GM21825 (cell line): ENCODE measurements around the gene ESR1.
"Not testable (repeated sequence)": the region's sequence is repeated elsewhere in the genome, so short reads cannot be mapped to it uniquely, and the experiment has no call there.

ENCODE experiments used
- ATAC-seq: cut with Tn5 transposase; IDR thresholded peaks from one replicate; pipeline ENCODE4 v1.9.1; 2021; ENCODE audit warnings: mild to moderate bottlenecking, moderate library complexity; ENCODE audit not compliant: unreplicated experiment

Gene ESR1

DNA sequence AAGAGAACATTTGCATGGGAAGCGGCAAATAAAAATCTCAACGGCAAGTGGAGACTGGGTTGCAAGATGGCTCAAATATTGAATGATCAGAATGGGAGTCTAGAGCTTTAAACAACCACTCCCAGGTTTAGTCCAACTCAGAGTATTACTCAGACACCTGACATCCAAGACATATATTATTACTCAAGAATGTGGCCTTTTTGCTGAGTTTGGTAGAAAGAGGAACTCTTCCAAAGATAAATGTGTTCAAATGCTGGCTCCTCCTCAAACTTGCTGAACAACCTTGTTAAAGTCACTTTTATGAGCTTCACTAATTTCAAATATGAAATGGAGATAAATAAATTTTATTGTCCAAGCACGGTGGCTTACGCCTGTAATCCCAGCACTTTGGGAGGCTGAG is 77.8 kb downstream of the ESR1 start:
- no peak for ATAC-seq

- ATAC-seq = no peak
Measured at GRCh38 chr6:151891524-151891923, 84.0 kb downstream of the ESR1 start.

DNA sequence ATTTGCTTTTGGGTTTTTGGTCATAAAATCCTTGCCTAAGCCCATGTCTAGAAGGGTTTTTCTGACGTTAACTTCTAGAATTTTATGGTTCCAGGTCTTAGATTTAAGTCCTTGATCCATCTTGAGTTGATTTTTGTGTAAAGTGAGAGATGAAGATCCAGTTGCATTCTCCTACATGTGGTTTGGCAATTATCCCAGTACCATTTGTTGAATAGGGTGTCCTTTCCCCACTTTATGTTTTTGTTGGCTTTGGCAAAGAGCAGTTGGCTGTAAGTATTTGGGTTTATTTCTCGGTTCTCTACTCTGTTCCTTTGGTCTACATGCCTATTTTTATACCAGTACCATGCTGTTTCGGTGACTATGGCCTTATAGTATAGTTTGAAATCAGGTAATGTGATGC is 86.9 kb downstream of the ESR1 start:
- ATAC-seq = not testable (repeated sequence)

DNA sequence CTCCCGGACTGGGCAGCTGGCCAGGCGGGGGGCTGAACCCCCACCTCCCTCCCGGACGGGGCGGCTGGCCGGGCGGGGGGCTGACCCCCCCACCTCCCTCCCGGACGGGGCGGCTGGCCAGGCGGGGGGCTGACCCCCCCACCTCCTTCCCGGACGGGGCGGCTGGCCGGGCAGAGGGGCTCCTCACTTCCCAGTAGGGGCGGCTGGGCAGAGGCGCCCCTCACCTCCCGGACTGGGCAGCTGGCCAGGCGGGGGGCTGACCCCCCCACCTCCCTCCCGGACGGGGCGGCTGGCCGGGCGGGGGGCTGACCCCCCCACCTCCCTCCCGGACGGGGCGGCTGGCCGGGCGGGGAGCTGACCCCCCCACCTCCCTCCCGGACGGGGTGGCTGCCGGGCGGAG is 91.7 kb downstream of the ESR1 start:
- not testable (repeated sequence) for ATAC-seq

GRCh38 chr6:151899796-151900195 is 92.3 kb downstream of the ESR1 start:
- not testable (repeated sequence) for ATAC-seq

DNA sequence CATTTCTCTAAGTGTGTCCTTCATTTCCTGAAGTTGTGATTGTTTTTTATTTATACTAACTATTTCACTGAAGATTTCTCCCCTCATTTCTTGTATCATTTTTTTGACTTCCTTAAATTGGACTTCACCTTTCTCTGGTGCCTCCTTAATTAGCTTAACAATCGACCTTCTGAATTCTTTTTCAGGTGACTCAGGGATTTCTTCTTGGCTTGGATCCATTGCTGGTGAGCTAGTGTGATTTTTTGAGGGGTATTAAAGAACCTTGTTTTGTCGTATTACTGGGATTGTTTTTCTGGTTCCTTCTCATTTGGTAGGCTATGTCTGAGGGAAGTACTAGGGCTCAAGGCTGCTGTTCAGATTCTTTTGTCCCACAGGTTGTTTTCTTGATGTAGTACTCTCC is 92.8 kb downstream of the ESR1 start:
- ATAC-seq = no peak

GRCh38 chr6:151901009-151901411 is 93.5 kb downstream of the ESR1 start:
- no peak for ATAC-seq

- ATAC-seq = no peak
Measured at GRCh38 chr6:151904631-151905030, 97.1 kb downstream of the ESR1 start.

DNA sequence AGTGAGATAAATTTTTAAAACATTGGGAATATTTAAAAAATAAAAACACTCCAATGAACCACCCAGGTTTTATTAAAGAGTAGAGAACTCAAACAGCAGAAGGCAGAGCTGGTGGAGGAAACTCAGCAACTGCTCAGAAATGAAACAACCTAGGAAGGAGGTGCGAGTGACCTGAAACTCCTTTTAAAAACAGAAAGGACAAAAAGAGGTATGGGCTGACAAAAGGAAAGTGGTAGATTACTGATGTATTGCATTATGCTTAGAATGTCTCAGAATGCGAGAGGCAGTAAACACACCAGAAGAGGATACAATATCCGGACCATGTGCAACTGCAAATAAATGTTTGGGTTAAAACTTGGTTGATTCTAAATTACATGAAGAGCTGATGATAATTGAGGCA is 97.6 kb downstream of the ESR1 start:
- no peak for ATAC-seq

DNA sequence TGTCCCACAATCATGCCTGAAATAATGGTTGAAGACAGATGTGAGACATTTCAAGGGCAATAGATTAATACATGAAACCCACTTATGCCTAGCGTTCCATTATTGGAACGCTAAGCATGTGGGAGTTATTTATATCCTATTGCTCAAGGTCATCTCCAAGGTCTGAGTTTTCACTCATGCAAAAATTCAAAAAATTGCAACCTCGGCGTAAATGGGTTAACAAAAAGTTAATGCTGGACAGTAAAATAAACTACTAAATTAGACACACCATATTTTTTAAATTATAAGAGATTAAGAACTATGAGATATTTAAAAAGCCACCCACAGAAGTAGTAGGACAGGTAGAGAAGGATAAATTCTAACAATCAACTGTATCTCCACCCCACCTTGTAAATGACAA is 98.4 kb downstream of the ESR1 start:
- ATAC-seq = no peak

GRCh38 chr6:151911401-151911800 is 103.9 kb downstream of the ESR1 start:
- no peak for ATAC-seq

- ATAC-seq = no peak
Measured at GRCh38 chr6:151914484-151914883, 107.0 kb downstream of the ESR1 start.

- ATAC-seq = no peak
Measured at GRCh38 chr6:151916075-151916474, 108.6 kb downstream of the ESR1 start.

- no peak for ATAC-seq
Measured at GRCh38 chr6:151916680-151917164, 109.2 kb downstream of the ESR1 start.

- ATAC-seq = no peak
Measured at GRCh38 chr6:151917531-151918329, 110.2 kb downstream of the ESR1 start.

DNA sequence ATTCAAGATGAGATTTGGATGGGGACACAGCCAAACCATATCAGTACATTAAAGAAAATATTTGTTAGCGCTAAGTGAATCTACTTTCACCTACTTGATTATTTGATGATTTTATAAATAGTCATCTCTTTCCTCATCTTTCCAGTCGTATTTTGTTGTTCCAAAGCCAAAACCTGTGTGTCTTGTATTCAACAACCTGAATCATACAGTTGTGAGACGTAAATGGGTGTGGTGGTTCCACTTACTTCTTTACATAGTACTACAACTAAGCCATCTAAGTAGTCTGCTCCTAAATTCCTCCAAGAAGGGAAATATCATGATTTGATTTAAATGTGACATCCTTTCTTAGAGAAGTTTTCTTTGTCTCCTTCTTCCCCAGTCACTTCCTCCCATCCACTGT is 132.8 kb downstream of the ESR1 start:
- no peak for ATAC-seq

DNA sequence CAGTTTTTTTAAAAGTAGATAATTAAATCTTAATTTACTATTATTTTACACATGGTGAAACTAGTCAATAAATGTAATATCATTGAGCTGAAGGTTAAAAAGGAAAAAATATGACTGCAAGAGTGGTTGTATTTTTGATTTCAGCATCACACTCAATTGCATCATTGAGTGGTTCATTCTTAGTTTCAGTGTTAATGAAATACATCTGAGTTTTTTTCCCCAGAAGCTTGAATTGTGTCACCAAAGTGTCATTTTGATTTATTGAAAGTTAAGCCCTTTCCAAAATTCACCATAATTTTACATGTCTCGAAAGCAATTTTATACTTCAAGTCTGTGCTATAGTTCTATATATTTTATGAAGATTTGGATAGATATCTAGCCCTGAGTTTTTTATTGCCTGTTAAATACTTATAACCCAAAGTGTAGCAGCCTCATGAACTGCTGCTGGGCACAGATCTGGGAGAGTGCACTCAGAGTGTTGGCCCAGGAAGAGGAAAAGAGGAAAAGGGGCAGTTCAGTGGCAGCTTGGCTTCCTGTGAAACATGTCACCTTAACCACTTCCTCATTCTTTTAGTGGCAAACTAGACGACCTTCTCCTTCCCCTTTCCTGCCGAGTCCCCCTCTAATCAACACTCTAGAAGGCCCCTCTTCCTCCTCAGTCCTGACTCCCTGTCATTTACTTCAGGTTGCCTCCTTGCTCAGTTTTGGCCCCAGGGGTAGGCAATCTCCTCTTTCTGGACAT is 140.7 kb downstream of the ESR1 start:
- ATAC-seq = no peak

- no peak for ATAC-seq
Measured at GRCh38 chr6:151958332-151958731, 150.8 kb downstream of the ESR1 start.

GRCh38 chr6:151959086-151959485 is 151.6 kb downstream of the ESR1 start:
- ATAC-seq = no peak

GRCh38 chr6:151961809-151962208 is 154.3 kb downstream of the ESR1 start:
- no peak for ATAC-seq

GRCh38 chr6:151962246-151962846 is 154.9 kb downstream of the ESR1 start:
- no peak for ATAC-seq

- no peak for ATAC-seq
Measured at GRCh38 chr6:151963001-151963400, 155.5 kb downstream of the ESR1 start.
